ENCODE measurements around the gene PPP5C. TPM values are rescaled to one million over a fixed set of nuclear protein-coding genes. Genes with fewer than 3 reads are reported as not detected.
"Not testable (repeated sequence)": the region's sequence is repeated elsewhere in the genome, so short reads cannot be mapped to it uniquely, and the experiment has no call there.

The PPP5C gene
- total RNA-seq, 1 experiment from 2014 or later: 102 TPM

- Histone ChIP-seq H3K4me2 (ENCODE audit: low read length) (peak overlapping the region; percentile 81), H3K4me1 (ENCODE audit: control insufficient read depth in 1 of 2, insufficient read depth in 2 of 2, low read length in 2 of 2) (peaks cover 12 to 16% of the 10 kb centered on the region in 2 experiments), H2AFZ (ENCODE audit: low read depth, low read length, poor library complexity, severe bottlenecking) (peak overlapping the region; percentile 96), H3K4me3 (replicated peaks in 1 of 2; ENCODE audit: low read depth in 1 of 2, low read length in 2 of 2) (peak overlapping the region; percentile 29 to 57), H3K9ac (ENCODE audit: low read length) (peak overlapping the region; percentile 32; the same call in 1 of the 2 replicates)
- BruUV-seq (replicated peaks); H4K20me1 ChIP-seq (ENCODE audit: insufficient read depth); H3K9me3 ChIP-seq (ENCODE audit: control insufficient read depth in 1 of 2, insufficient read depth in 1 of 2, low read depth in 1 of 2, low read length in 2 of 2); H3K27ac ChIP-seq (ENCODE audit: low read depth, low read length); H3K79me2 ChIP-seq (ENCODE audit: insufficient read depth, low read length); H3K27me3 ChIP-seq (ENCODE audit: insufficient read depth, low read length); intact Hi-C loops (cut with micrococcal nuclease); RAD21 ChIA-PET (ENCODE audit: low non-redundant PET in 1 of 2, low total read pairs in 2 of 2, uncharacterized antibody in 2 of 2, unreplicated experiment in 2 of 2); POLR2A ChIA-PET; H3K9me2 ChIP-seq (ENCODE audit: insufficient read depth); H3K36me3 ChIP-seq (ENCODE audit: control insufficient read depth in 1 of 2, insufficient read depth in 2 of 2, low read length in 2 of 2): not testable (repeated sequence)
- ATAC-seq: peak; percentile 95
- TF ChIP-seq TCF7L2 (IDR thresholded peaks at IDR 0.05; ENCODE audit: borderline replicate concordance, extremely low read depth, insufficient read depth, insufficient read length) (peak; percentile 27), EGR1 (IDR thresholded peaks at IDR 0.05; ENCODE audit: low read depth) (peak; percentile 57)
- DNase-seq (ENCODE audit: low read depth, low spot score): peak; percentile 40
- CTCF ChIA-PET: interaction anchor here (0.6 kb wide), 1 partner anchor 19 kb away, joined by 3 read pairs; no protein-coding TSS in a partner anchor
These were observed 69.2 kb downstream of the PPP5C start for GRCh38 chr19:46415804-46416709.

- no peaks in the 10 kb centered on the region for H4K20me1 ChIP-seq (ENCODE audit: insufficient read depth)
- H3K36me3 ChIP-seq (ENCODE audit: control insufficient read depth in 1 of 2, insufficient read depth in 2 of 2, low read length in 2 of 2): no peaks in the 10 kb centered on the region
- BruUV-seq (replicated peaks): no TSS peak
- no peaks in the 10 kb centered on the region for H3K9me2 ChIP-seq (ENCODE audit: insufficient read depth)
- no peaks in the 10 kb centered on the region for H3K9me3 ChIP-seq (ENCODE audit: control insufficient read depth in 1 of 2, insufficient read depth in 1 of 2, low read depth in 1 of 2, low read length in 2 of 2)
- POLR2A ChIA-PET: no interaction called here
- no peak overlapping the region for H2AFZ ChIP-seq (ENCODE audit: low read depth, low read length, poor library complexity, severe bottlenecking)
- no peak overlapping the region for H3K9ac ChIP-seq (ENCODE audit: low read length)
- RAD21 ChIA-PET (ENCODE audit: low non-redundant PET in 1 of 2, low total read pairs in 2 of 2, uncharacterized antibody in 2 of 2, unreplicated experiment in 2 of 2): no interaction called here
- H3K4me3 ChIP-seq (replicated peaks in 1 of 2; ENCODE audit: low read depth in 1 of 2, low read length in 2 of 2): no peak overlapping the region
- intact Hi-C loops (cut with micrococcal nuclease): no loop called here
- ATAC-seq: no peak
- no peaks in the 10 kb centered on the region for H3K27me3 ChIP-seq (ENCODE audit: insufficient read depth, low read length)
- H3K4me1 ChIP-seq (ENCODE audit: control insufficient read depth in 1 of 2, insufficient read depth in 2 of 2, low read length in 2 of 2): peaks cover 12 to 16% of the 10 kb centered on the region in 2 experiments
- DNase-seq (ENCODE audit: low read depth, low spot score): no peak
- no peaks in the 10 kb centered on the region for H3K79me2 ChIP-seq (ENCODE audit: insufficient read depth, low read length)
- CTCF ChIA-PET: no interaction called here
- H3K27ac ChIP-seq (ENCODE audit: low read depth, low read length): no peak overlapping the region
- no peak overlapping the region for H3K4me2 ChIP-seq (ENCODE audit: low read length)
- TF ChIP-seq EZH2 (IDR thresholded peaks at IDR 0.05) (no peak), EGR1 (IDR thresholded peaks at IDR 0.05; ENCODE audit: low read depth) (no peak), SIN3A (IDR thresholded peaks at IDR 0.05; ENCODE audit: low read depth) (no peak), CTCF (IDR thresholded peaks at IDR 0.05 in 2 of 3, conservative IDR thresholded peaks at IDR 0.05 in 1 of 3; ENCODE audit: borderline replicate concordance in 1 of 3, insufficient read depth in 1 of 3, low read depth in 2 of 3, low read length in 2 of 3) (no peak), CBX3 (IDR thresholded peaks at IDR 0.05; ENCODE audit: low read depth) (no peak), CEBPB (IDR thresholded peaks at IDR 0.05; ENCODE audit: low read depth) (no peak), FOSL1 (IDR thresholded peaks at IDR 0.05; ENCODE audit: low read depth) (no peak), ZFX (IDR thresholded peaks at IDR 0.05) (no peak)
- TF ChIP-seq, protein P1, sequence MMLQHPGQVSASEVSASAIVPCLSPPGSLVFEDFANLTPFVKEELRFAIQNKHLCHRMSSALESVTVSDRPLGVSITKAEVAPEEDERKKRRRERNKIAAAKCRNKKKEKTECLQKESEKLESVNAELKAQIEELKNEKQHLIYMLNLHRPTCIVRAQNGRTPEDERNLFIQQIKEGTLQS (IDR thresholded peaks at IDR 0.05): no peak
- TF ChIP-seq, protein P2, sequence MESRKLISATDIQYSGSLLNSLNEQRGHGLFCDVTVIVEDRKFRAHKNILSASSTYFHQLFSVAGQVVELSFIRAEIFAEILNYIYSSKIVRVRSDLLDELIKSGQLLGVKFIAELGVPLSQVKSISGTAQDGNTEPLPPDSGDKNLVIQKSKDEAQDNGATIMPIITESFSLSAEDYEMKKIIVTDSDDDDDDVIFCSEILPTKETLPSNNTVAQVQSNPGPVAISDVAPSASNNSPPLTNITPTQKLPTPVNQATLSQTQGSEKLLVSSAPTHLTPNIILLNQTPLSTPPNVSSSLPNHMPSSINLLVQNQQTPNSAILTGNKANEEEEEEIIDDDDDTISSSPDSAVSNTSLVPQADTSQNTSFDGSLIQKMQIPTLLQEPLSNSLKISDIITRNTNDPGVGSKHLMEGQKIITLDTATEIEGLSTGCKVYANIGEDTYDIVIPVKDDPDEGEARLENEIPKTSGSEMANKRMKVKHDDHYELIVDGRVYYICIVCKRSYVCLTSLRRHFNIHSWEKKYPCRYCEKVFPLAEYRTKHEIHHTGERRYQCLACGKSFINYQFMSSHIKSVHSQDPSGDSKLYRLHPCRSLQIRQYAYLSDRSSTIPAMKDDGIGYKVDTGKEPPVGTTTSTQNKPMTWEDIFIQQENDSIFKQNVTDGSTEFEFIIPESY (IDR thresholded peaks at IDR 0.05; ENCODE audit: extremely low read depth, insufficient replicate concordance, low read length): no peak
These were observed 73.2 kb downstream of the PPP5C start for GRCh38 chr19:46420056-46420455.

Data from HCT116 (cell line).